GM23338 (cell line): ENCODE data around the gene KCNMB2.

ENCODE experiments used
- CREB1 ChIP-seq: fragments of 250-450 bp; sonication (Bioruptor Pico); IDR thresholded peaks from 2 replicates; pipeline ENCODE4 v1.5.0; 2020; ENCODE audit warnings: low read depth, mild to moderate bottlenecking, moderate library complexity
- EZH2 ChIP-seq: fragments of 200-600 bp; sonication (generic); IDR thresholded peaks from one replicate; pipeline ENCODE4 v1.8.0; 2017; ENCODE audit warnings: antibody characterized with exemption, mild to moderate bottlenecking, low read depth; ENCODE audit not compliant: unreplicated experiment
- EZH2phosphoT487 ChIP-seq: fragments of 200-600 bp; sonication (generic); IDR thresholded peaks from one replicate; pipeline ENCODE4 v1.8.1; 2018; ENCODE audit warnings: antibody characterized with exemption; ENCODE audit not compliant: unreplicated experiment
- JUNB ChIP-seq: IDR thresholded peaks from one replicate; pipeline ENCODE4 v1.6.1; 2016; ENCODE audit warnings: antibody characterized with exemption; ENCODE audit not compliant: unreplicated experiment
- NANOG ChIP-seq: IDR thresholded peaks from 2 replicates; pipeline ENCODE4 v1.6.1; 2016; ENCODE audit warnings: antibody characterized with exemption, borderline replicate concordance
- POLR2AphosphoS5 ChIP-seq: IDR thresholded peaks from 2 replicates; pipeline ENCODE4 v1.6.1; 2016; ENCODE audit warnings: antibody characterized with exemption, low read depth
- STAT1 ChIP-seq: IDR thresholded peaks from one replicate; pipeline ENCODE4 v1.6.1; 2016; ENCODE audit warnings: antibody characterized with exemption; ENCODE audit not compliant: unreplicated experiment
- ZNF114 ChIP-seq: fragments of 250-450 bp; sonication (Bioruptor Pico); IDR thresholded peaks from 2 replicates; pipeline ENCODE4 v1.5.0; 2020; ENCODE audit warnings: mild to moderate bottlenecking, moderate library complexity
- ZNF331 ChIP-seq: fragments of 250-450 bp; sonication (Bioruptor Pico); IDR thresholded peaks from 2 replicates; pipeline ENCODE4 v1.5.0; 2020; ENCODE audit warnings: low read depth, mild to moderate bottlenecking, moderate library complexity
- TF ChIP-seq, protein P1 (sequence below), 2 experiments: fragments of 200-600 bp in 1 of 2; sonication (generic) in 1 of 2; conservative IDR thresholded peaks; 2 replicates each; pipeline versions ENCODE4 v1.5.1 to v1.6.1; 2016 to 2017; ENCODE audit warnings: antibody characterized with exemption in 2 of 2, low read depth in 2 of 2, mild to moderate bottlenecking in 2 of 2, moderate library complexity in 1 of 2
- TF ChIP-seq, protein P2 (sequence below): IDR thresholded peaks from one replicate; pipeline ENCODE4 v1.6.1; 2018; ENCODE audit warnings: antibody characterized with exemption; ENCODE audit not compliant: unreplicated experiment
- TF ChIP-seq, protein P3 (sequence below): IDR thresholded peaks from 2 replicates; pipeline ENCODE4 v1.6.1; 2016; ENCODE audit warnings: antibody characterized with exemption

DNA sequence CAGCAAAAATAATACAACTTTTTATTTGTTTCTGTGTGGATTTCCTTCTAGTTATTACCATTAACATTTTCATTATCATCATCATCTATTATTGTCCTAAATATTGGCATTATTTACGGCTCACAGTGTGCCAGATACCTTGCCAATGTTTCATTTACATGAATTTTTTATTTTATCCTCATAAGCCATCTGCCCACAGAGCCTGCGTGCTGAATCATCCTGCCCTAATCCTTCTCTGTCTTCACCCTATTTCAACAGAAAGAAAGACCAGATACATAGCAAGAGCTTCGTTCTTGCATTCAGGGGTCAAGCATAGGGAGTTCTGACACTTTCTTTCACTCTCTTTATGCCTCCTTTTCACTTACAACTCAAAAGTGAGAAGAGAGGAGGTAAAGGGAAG is 82.0 kb downstream of the KCNMB2 start:
- TF ChIP-seq, protein P1, sequence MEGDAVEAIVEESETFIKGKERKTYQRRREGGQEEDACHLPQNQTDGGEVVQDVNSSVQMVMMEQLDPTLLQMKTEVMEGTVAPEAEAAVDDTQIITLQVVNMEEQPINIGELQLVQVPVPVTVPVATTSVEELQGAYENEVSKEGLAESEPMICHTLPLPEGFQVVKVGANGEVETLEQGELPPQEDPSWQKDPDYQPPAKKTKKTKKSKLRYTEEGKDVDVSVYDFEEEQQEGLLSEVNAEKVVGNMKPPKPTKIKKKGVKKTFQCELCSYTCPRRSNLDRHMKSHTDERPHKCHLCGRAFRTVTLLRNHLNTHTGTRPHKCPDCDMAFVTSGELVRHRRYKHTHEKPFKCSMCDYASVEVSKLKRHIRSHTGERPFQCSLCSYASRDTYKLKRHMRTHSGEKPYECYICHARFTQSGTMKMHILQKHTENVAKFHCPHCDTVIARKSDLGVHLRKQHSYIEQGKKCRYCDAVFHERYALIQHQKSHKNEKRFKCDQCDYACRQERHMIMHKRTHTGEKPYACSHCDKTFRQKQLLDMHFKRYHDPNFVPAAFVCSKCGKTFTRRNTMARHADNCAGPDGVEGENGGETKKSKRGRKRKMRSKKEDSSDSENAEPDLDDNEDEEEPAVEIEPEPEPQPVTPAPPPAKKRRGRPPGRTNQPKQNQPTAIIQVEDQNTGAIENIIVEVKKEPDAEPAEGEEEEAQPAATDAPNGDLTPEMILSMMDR (conservative IDR thresholded peaks at IDR 0.05; ENCODE audit: low read depth in 2 of 2): no peak
- TF ChIP-seq CREB1 (CRISPR knock-in tag) (no peak), POLR2AphosphoS5 (no peak), JUNB (no peak), EZH2 (no peak), EZH2phosphoT487 (no peak), STAT1 (no peak), ZNF331 (CRISPR knock-in tag) (no peak), ZNF114 (no peak), NANOG (no peak)
- TF ChIP-seq, protein P2, sequence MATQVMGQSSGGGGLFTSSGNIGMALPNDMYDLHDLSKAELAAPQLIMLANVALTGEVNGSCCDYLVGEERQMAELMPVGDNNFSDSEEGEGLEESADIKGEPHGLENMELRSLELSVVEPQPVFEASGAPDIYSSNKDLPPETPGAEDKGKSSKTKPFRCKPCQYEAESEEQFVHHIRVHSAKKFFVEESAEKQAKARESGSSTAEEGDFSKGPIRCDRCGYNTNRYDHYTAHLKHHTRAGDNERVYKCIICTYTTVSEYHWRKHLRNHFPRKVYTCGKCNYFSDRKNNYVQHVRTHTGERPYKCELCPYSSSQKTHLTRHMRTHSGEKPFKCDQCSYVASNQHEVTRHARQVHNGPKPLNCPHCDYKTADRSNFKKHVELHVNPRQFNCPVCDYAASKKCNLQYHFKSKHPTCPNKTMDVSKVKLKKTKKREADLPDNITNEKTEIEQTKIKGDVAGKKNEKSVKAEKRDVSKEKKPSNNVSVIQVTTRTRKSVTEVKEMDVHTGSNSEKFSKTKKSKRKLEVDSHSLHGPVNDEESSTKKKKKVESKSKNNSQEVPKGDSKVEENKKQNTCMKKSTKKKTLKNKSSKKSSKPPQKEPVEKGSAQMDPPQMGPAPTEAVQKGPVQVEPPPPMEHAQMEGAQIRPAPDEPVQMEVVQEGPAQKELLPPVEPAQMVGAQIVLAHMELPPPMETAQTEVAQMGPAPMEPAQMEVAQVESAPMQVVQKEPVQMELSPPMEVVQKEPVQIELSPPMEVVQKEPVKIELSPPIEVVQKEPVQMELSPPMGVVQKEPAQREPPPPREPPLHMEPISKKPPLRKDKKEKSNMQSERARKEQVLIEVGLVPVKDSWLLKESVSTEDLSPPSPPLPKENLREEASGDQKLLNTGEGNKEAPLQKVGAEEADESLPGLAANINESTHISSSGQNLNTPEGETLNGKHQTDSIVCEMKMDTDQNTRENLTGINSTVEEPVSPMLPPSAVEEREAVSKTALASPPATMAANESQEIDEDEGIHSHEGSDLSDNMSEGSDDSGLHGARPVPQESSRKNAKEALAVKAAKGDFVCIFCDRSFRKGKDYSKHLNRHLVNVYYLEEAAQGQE: no peak
- TF ChIP-seq, protein P3, sequence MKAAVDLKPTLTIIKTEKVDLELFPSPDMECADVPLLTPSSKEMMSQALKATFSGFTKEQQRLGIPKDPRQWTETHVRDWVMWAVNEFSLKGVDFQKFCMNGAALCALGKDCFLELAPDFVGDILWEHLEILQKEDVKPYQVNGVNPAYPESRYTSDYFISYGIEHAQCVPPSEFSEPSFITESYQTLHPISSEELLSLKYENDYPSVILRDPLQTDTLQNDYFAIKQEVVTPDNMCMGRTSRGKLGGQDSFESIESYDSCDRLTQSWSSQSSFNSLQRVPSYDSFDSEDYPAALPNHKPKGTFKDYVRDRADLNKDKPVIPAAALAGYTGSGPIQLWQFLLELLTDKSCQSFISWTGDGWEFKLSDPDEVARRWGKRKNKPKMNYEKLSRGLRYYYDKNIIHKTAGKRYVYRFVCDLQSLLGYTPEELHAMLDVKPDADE: no peak
